AG04449 (cell line): ENCODE data around the gene ATG9B.

Experiments
- CTCF ChIA-PET: fragments of 350-600 bp; formaldehyde crosslinking; extraction: SDS; loops from one replicate; lab custom pipeline; 2021; ENCODE audit warnings: antibody characterized with exemption; lab: Yijun Ruan, JAX
- POLR2A ChIA-PET: fragments of 400-600, 350-600 bp; formaldehyde crosslinking; extraction: SDS; loops from one replicate; lab custom pipeline; 2020; ENCODE audit warnings: antibody characterized with exemption, inconsistent platforms; lab: Yijun Ruan, JAX
- DNase-seq: peaks from one replicate; pipeline ENCODE4 v3.0.0-alpha.2; 2010; ENCODE audit warnings: low read depth, low spot score
- H3K4me3 ChIP-seq: 2 replicates; pipeline ENCODE4 v1.5.1; 2011; ENCODE audit warnings: low read depth, mild to moderate bottlenecking, control low read depth, low read length
- CTCF ChIP-seq: IDR thresholded peaks from one replicate; pipeline ENCODE4 v1.5.1; 2011; ENCODE audit warnings: mild to moderate bottlenecking, moderate library complexity, low read length, control low read depth, inconsistent platforms; ENCODE audit not compliant: insufficient read depth; ENCODE audit errors: missing control alignments

ATG9B gene

GRCh38 chr7:151048911-151049463, 24.7 kb upstream of the ATG9B start:
- CTCF ChIA-PET = interaction anchor here (1.9 kb wide), 1 partner anchor 31 kb away, joined by 5 read pairs; no protein-coding TSS in a partner anchor
- POLR2A ChIA-PET = no interaction called here
- TF ChIP-seq CTCF = no peak
- no peak overlapping the region for H3K4me3 ChIP-seq
- DNase-seq = no peak

GRCh38 chr7:151047976-151048815, 23.9 kb upstream of the ATG9B start, which contains the start of gene ASIC3:
Gene ASIC3, plus strand, starts transcription at chr7:151048531. Its CDS starts 355 bp downstream, at chr7:151048886.
- DNase-seq = no peak
- TF ChIP-seq CTCF = no peak
- POLR2A ChIA-PET = interaction anchor here (0.6 kb wide), 1 partner anchor 17 kb away, joined by 3 read pairs; no protein-coding TSS in a partner anchor
- CTCF ChIA-PET = interaction anchor here (1.9 kb wide), 1 partner anchor 30 kb away, joined by 5 read pairs; no protein-coding TSS in a partner anchor
- H3K4me3 ChIP-seq = no peak within 1 kb of the TSS

- ChIA-PET CTCF (interaction anchor here (1.1 to 1.9 kb wide), 2 partner anchors 29 to 64 kb away, joined by 4 to 5 read pairs; no protein-coding TSS in a partner anchor), POLR2A (interaction anchor here (0.8 to 1.0 kb wide), 2 partner anchors 29 to 39 kb away, joined by 3 to 6 read pairs; no protein-coding TSS in a partner anchor)
- TF ChIP-seq CTCF = no peak
- no peak for DNase-seq
- no peak overlapping the region for H3K4me3 ChIP-seq
Observed at GRCh38 chr7:151046603-151047573, 22.6 kb upstream of the ATG9B start.

GRCh38 chr7:151045967-151046366, 21.7 kb upstream of the ATG9B start:
- no peak overlapping the region for H3K4me3 ChIP-seq
- TF ChIP-seq CTCF = no peak
- CTCF ChIA-PET = interaction anchor here (1.1 kb wide), 1 partner anchor 65 kb away, joined by 4 read pairs; no protein-coding TSS in a partner anchor
- POLR2A ChIA-PET = no interaction called here
- DNase-seq = no peak

GRCh38 chr7:151045262-151045661, 21.0 kb upstream of the ATG9B start:
- ChIA-PET CTCF (interaction anchor here (0.8 kb wide), 1 partner anchor 65 kb away, joined by 3 read pairs; no protein-coding TSS in a partner anchor), POLR2A (interaction anchor here (1.0 kb wide), 1 partner anchor 17 kb away, joined by 4 read pairs; the partner anchor contains the start of gene ABCB8)
- DNase-seq = no peak
- TF ChIP-seq CTCF = no peak
- no peak overlapping the region for H3K4me3 ChIP-seq
